ENCODE results near the gene CACHD1. TPM values are rescaled to one million over a fixed set of nuclear protein-coding genes. Genes with fewer than 3 reads are reported as not detected.
A peak's percentile ranks its signal among the peaks of the same experiment; 100 is the strongest.

The CACHD1 gene
- total and polyA plus RNA-seq, 2 of the 8 experiments (the other 6 are each of a cell fraction or from before 2014, with no cell fraction given), result 22.2 to 42.5 TPM

DNA sequence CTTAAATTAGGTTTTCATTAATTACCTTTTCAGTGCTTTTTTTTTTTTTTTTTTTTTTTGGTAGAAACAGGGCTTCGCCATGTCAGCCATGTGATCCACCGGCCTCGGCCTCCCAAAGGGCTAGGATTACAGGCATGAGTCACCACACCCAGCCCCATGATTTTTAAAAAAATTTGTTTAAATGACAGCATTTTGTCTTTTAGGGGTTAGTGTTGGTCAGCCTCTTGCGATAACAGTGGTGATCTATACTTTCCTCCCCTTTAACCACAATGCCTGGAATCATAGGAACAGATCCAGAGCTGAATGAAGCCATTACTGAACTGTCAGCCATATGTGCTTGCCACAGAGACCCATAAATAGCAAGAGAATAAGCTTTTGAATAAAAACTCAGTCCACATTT lies 73.9 kb downstream of the CACHD1 start:
- H3K4me1 ChIP-seq (replicated peaks in 1 of 4; ENCODE audit: control insufficient read depth in 3 of 4, insufficient read depth in 4 of 4, low read length in 3 of 4), result peaks cover 5 to 20% (median 15%) of the 10 kb centered on the region in 4 experiments; a peak in 6 of 7 replicates
- 86% methylated on average over 4 of the region's 4 CpGs; no CpG with 5 or more reads in 1 of the 2 experiments for WGBS, 2 experiments (ENCODE audit: extremely low coverage in 1 of 2, insufficient coverage in 1 of 2, insufficient read length in 1 of 2, insufficient replicate concordance in 2 of 2, low coverage in 1 of 2, low lambda C conversion rate in 2 of 2, missing lambda C conversion rate in 1 of 2)

More for the DNA sequence above, 73.9 kb downstream of the CACHD1 start:
- POLR2A ChIA-PET (ENCODE audit: partially characterized antibody), result no interaction called here
- CTCF ChIA-PET (ENCODE audit: partially characterized antibody), result no interaction called here
- peaks cover 13 to 20% of the 10 kb centered on the region in 2 experiments for H4K20me1 ChIP-seq (replicated peaks in 1 of 2; ENCODE audit: control insufficient read depth in 1 of 2, insufficient read depth in 2 of 2, low read length in 2 of 2)
- no peaks in the 10 kb centered on the region for H3K9me3 ChIP-seq (ENCODE audit: insufficient read depth in 2 of 2, low read depth in 1 of 2, low read length in 1 of 2)
- no peak overlapping the region for H2AK5ac ChIP-seq (ENCODE audit: low read depth, low read length)
- no peak overlapping the region for H3K4me3 ChIP-seq (ENCODE audit: extremely low read depth in 1 of 4, insufficient read depth in 2 of 4, low read depth in 3 of 4, low read length in 4 of 4)
- H3K56ac ChIP-seq (replicated peaks; ENCODE audit: insufficient read length, low read depth, low read length), result no peak overlapping the region
- peaks cover 8% of the 10 kb centered on the region for H3K79me1 ChIP-seq (ENCODE audit: low read depth, low read length)
- no peak overlapping the region for H2BK15ac ChIP-seq (ENCODE audit: low read length)
- no peak overlapping the region for H4K5ac ChIP-seq (ENCODE audit: insufficient read length, low read depth, low read length)
- H3K18ac ChIP-seq (ENCODE audit: extremely low read depth, low read length), result no peak overlapping the region
- TF ChIP-seq JUND (IDR thresholded peaks at IDR 0.05; ENCODE audit: low read length), result 0 out of 2 replicates have a peak, but pooled peaks have one; percentile 35
- no peak for TF ChIP-seq HDAC6 (IDR thresholded peaks at IDR 0.05; ENCODE audit: low read depth, low read length)
- TF ChIP-seq, protein P1, sequence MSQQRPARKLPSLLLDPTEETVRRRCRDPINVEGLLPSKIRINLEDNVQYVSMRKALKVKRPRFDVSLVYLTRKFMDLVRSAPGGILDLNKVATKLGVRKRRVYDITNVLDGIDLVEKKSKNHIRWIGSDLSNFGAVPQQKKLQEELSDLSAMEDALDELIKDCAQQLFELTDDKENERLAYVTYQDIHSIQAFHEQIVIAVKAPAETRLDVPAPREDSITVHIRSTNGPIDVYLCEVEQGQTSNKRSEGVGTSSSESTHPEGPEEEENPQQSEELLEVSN (IDR thresholded peaks at IDR 0.05), result no peak
- H2BK20ac ChIP-seq (ENCODE audit: low read length), result no peak overlapping the region
- H3K23me2 ChIP-seq (ENCODE audit: low read depth, low read length), result no peaks in the 10 kb centered on the region
- peaks cover 0 to 98% of the 10 kb centered on the region in 2 experiments; a peak in 3 of 4 replicates for H3K79me2 ChIP-seq (ENCODE audit: control insufficient read depth in 1 of 2, insufficient read depth in 2 of 2, low read length in 2 of 2)
- H3K4ac ChIP-seq (replicated peaks; ENCODE audit: insufficient read length, low read depth, low read length), result no peak overlapping the region
- no peaks in the 10 kb centered on the region for H3K36me3 ChIP-seq (ENCODE audit: control insufficient read depth in 2 of 4, insufficient read depth in 4 of 4, low read length in 3 of 4)
- H2AFZ ChIP-seq (ENCODE audit: low read length), result no peak overlapping the region
- no peak overlapping the region for H4K8ac ChIP-seq (ENCODE audit: extremely low read depth, insufficient read depth, low read length)
- H3K9ac ChIP-seq (replicated peaks in 1 of 4; ENCODE audit: extremely low read depth in 1 of 4, low read depth in 3 of 4, low read length in 3 of 4), result no peak overlapping the region
- FAIRE-seq (no peak), DNase-seq (ENCODE audit: low read depth in 1 of 2, low spot score in 2 of 2) (no peak)
- no peak overlapping the region for H3K4me2 ChIP-seq (ENCODE audit: insufficient read depth in 1 of 2, low read depth in 2 of 2, low read length in 2 of 2)
- H2BK5ac ChIP-seq (ENCODE audit: low read depth, low read length), result no peak overlapping the region
- H2BK120ac ChIP-seq (replicated peaks; ENCODE audit: low read depth, low read length), result no peak overlapping the region
- H3K23ac ChIP-seq (ENCODE audit: insufficient read length), result no peak overlapping the region
- H3K27ac ChIP-seq (ENCODE audit: low read depth, low read length), result no peak overlapping the region
- no peak overlapping the region for H2BK12ac ChIP-seq (ENCODE audit: low read depth, low read length)
- no peaks in the 10 kb centered on the region for H3K27me3 ChIP-seq (replicated peaks in 1 of 4; ENCODE audit: control insufficient read depth in 3 of 4, extremely low read depth in 1 of 4, insufficient read depth in 3 of 4, low read length in 3 of 4)
- H3K14ac ChIP-seq (ENCODE audit: insufficient read length), result no peak overlapping the region
- no peak overlapping the region for H4K91ac ChIP-seq (replicated peaks; ENCODE audit: insufficient read length, low read length)

All from H1 (cell line).